ENCODE measurements around the gene TAC3. TPM values are rescaled to one million over a fixed set of nuclear protein-coding genes. Genes with fewer than 3 reads are reported as not detected.

TAC3 gene
- total RNA-seq, 1 experiment from 2014 or later = not detected

DNA sequence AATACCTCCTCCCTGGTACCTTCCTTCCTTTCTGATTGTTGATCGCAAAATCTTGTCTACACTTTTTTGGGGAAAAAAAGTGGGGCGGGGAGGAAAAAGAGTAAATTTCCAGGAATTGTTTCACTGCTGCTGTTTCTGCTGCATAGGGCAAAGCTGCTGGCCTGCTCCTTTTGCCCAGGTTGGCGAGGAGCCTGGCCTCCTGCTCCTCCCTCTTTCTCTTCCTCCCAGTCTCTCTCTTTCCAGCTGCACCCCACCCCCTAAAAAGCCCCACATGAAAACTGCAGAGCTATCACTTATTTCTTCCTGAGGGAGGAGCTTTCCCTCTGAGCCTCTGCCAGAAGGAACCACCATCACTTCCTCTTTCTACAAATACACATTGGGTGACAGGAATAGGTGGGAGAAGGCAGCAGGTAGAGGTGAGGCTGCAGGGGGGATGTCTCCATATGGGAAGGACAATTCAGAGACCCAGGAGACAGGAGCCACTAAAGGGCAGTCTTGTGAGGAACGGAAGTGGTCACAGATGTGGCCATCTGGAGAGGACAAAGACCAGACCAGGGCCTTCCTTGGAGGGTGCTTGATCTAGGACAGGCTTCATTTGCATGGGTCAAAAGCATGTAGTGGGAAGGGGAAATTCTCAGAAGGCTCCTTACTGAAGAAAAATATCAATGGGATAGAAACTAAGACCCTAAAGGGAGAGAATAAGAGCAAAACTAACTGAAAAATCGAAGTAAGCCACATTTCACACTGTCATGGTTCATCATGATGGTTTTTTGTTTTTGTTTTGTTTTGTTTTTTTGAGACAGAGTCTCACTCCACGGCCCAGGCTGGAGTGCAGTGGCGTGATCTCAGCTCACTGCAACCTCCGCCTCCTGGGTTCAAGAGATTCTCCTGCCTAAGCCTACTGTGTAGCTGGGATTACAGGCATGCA lies 24.7 kb downstream of the TAC3 start:
- no TSS peak for BruUV-seq (replicated peaks)
- intact Hi-C loops (cut with micrococcal nuclease) = no loop called here
- Mint-ChIP-seq H3K9me3 (ENCODE audit: unreplicated experiment) (no peaks in the 10 kb centered on the region), H3K4me1 (ENCODE audit: insufficient read depth, unreplicated experiment) (peaks cover 9% of the 10 kb centered on the region), H3K27me3 (ENCODE audit: insufficient read depth, unreplicated experiment) (no peaks in the 10 kb centered on the region), H3K36me3 (ENCODE audit: insufficient read depth, unreplicated experiment) (no peaks in the 10 kb centered on the region), H3K27ac (ENCODE audit: low read depth, unreplicated experiment) (no peak overlapping the region), H3K4me3 (ENCODE audit: unreplicated experiment) (no peak overlapping the region)
- ChIA-PET CTCF (interaction anchor here (0.6 to 1.4 kb wide), 7 partner anchors 85 to 444 kb away, joined by 3 to 5 read pairs (median 3); no protein-coding TSS in a partner anchor), POLR2A (interaction anchor here (1.5 kb wide), 1 partner anchor 13 kb away, joined by 3 read pairs; no protein-coding TSS in a partner anchor)
- DNase-seq (ENCODE audit: unreplicated experiment) = no peak
- TF ChIP-seq, protein P1, sequence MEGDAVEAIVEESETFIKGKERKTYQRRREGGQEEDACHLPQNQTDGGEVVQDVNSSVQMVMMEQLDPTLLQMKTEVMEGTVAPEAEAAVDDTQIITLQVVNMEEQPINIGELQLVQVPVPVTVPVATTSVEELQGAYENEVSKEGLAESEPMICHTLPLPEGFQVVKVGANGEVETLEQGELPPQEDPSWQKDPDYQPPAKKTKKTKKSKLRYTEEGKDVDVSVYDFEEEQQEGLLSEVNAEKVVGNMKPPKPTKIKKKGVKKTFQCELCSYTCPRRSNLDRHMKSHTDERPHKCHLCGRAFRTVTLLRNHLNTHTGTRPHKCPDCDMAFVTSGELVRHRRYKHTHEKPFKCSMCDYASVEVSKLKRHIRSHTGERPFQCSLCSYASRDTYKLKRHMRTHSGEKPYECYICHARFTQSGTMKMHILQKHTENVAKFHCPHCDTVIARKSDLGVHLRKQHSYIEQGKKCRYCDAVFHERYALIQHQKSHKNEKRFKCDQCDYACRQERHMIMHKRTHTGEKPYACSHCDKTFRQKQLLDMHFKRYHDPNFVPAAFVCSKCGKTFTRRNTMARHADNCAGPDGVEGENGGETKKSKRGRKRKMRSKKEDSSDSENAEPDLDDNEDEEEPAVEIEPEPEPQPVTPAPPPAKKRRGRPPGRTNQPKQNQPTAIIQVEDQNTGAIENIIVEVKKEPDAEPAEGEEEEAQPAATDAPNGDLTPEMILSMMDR (IDR thresholded peaks at IDR 0.05; ENCODE audit: unreplicated experiment) = no peak

DNA sequence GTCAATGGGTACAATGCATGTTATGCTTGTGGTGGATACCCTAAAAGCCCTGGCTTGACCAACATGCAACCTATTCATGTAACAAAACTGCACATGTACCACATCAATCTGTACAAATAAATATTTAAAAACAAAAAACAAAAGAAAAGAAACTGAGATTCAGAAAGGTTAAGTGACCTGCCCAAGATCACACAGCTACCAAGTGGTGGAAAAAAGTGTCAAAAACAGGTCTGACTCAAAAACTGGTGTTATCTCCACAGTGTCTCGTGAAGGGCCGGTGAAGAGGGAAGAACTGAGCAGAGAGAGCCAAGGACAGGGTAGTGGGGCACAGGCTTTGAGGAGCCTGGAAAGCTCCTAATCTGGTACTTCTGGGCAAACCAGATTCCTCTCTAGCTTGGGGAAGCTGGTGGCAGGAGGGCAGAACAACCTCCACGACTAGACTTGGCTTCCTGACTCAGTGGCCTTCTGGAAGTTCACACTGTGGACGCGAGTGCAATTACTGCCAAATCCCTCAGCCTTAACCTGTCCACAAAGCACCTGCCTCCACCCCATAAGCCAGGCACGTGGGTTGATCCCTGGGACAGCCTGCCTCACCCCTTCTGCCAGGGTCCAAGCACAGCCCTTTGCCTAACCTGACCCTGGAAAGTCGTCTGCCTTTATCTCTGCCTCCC lies 25.5 kb downstream of the TAC3 start:
- Mint-ChIP-seq H3K27ac (ENCODE audit: low read depth, unreplicated experiment) (no peak overlapping the region), H3K27me3 (ENCODE audit: insufficient read depth, unreplicated experiment) (no peaks in the 10 kb centered on the region), H3K9me3 (ENCODE audit: unreplicated experiment) (no peaks in the 10 kb centered on the region), H3K4me1 (ENCODE audit: insufficient read depth, unreplicated experiment) (peaks cover 17% of the 10 kb centered on the region), H3K36me3 (ENCODE audit: insufficient read depth, unreplicated experiment) (no peaks in the 10 kb centered on the region), H3K4me3 (ENCODE audit: unreplicated experiment) (no peak overlapping the region)
- POLR2A ChIA-PET = interaction anchor here (1.5 kb wide), 1 partner anchor 14 kb away, joined by 3 read pairs; no protein-coding TSS in a partner anchor
- no TSS peak for BruUV-seq (replicated peaks)
- CTCF ChIA-PET = interaction anchor here (0.6 to 1.4 kb wide), 5 partner anchors 150 to 443 kb away, joined by 3 to 5 read pairs (median 3); no protein-coding TSS in a partner anchor
- no peak for DNase-seq (ENCODE audit: unreplicated experiment)
- intact Hi-C loops (cut with micrococcal nuclease) = no loop called here
- TF ChIP-seq, protein P1 (IDR thresholded peaks at IDR 0.05; ENCODE audit: unreplicated experiment) = no peak

DNA sequence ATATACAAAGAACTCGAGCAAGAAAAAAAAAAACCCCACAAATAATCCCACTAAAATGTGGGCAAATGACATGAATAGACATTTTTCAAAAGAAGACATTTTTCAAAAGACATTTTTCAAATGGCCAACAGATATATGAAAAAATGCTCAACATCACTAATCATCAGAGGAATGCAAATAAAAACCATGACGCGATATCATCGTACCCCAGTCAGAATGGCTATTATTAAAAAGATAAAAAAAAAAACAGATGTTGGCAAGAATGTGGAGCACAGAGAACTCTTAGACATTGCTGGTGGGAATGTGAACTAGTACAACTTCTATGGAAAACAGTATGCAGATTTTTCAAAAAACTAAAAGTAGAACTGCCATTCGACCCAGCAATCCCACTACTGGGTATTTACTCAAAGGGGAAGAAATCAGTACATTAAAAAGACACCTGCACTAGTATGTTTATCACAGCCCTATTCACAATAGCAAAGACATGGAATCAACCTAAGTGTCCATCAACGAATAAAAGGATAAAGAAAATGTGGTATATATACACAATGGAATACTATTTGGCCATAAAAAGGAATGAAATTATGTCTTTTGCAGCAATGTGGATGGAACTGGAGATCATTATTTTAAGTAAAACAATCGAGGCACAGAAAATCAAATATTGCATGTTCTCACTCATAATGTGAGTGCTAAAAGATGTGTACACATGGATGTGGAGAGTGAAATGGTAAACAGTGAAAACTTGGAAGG lies 26.3 kb downstream of the TAC3 start:
- no peaks in the 10 kb centered on the region for H3K9me3 Mint-ChIP-seq (ENCODE audit: unreplicated experiment)
- no peak overlapping the region for H3K27ac Mint-ChIP-seq (ENCODE audit: low read depth, unreplicated experiment)
- H3K27me3 Mint-ChIP-seq (ENCODE audit: insufficient read depth, unreplicated experiment) = no peaks in the 10 kb centered on the region
- DNase-seq (ENCODE audit: unreplicated experiment) = no peak
- BruUV-seq (replicated peaks) = no TSS peak
- intact Hi-C loops (cut with micrococcal nuclease) = loop anchor here (5.0 kb wide), 1 partner anchor 353 kb away; no protein-coding TSS in a partner anchor
- ChIA-PET POLR2A (no interaction called here), CTCF (interaction anchor here (0.6 to 1.6 kb wide), 4 partner anchors 122 to 230 kb away, joined by 3 to 6 read pairs (median 4); no protein-coding TSS in a partner anchor)
- H3K36me3 Mint-ChIP-seq (ENCODE audit: insufficient read depth, unreplicated experiment) = no peaks in the 10 kb centered on the region
- TF ChIP-seq, protein P1 (IDR thresholded peaks at IDR 0.05; ENCODE audit: unreplicated experiment) = no peak
- H3K4me1 Mint-ChIP-seq (ENCODE audit: insufficient read depth, unreplicated experiment) = peaks cover 20% of the 10 kb centered on the region
- H3K4me3 Mint-ChIP-seq (ENCODE audit: unreplicated experiment) = no peak overlapping the region

Data from MCF 10A (cell line).